ENCODE measurements around the gene MAP2K7.
"Not testable (repeated sequence)": the region's sequence is repeated elsewhere in the genome, so short reads cannot be mapped to it uniquely, and the experiment has no call there.

The MAP2K7 gene

GRCh38 chr19:7908078-7908699 is 4.5 kb downstream of the MAP2K7 start:
- no peak for DNase-seq (ENCODE audit: low spot score)

- DNase-seq (ENCODE audit: low spot score): no peak
These were observed 5.2 kb downstream of the MAP2K7 start for GRCh38 chr19:7908742-7909461.

- DNase-seq (ENCODE audit: low spot score): no peak
These were observed 5.9 kb downstream of the MAP2K7 start for GRCh38 chr19:7909471-7910067.

- DNase-seq (ENCODE audit: low spot score): no peak
These were observed 6.9 kb downstream of the MAP2K7 start for GRCh38 chr19:7910321-7911161.

GRCh38 chr19:7911508-7912143 is 7.9 kb downstream of the MAP2K7 start:
- DNase-seq (ENCODE audit: low spot score): no peak

GRCh38 chr19:7912144-7912696 is 8.5 kb downstream of the MAP2K7 start:
- DNase-seq (ENCODE audit: low spot score): no peak

- DNase-seq (ENCODE audit: low spot score): no peak
These were observed 9.3 kb downstream of the MAP2K7 start for GRCh38 chr19:7912697-7913564.

GRCh38 chr19:7913652-7914051 is 10.0 kb downstream of the MAP2K7 start:
- DNase-seq (ENCODE audit: low spot score): no peak

- DNase-seq (ENCODE audit: low spot score): no peak
These were observed 10.4 kb downstream of the MAP2K7 start for GRCh38 chr19:7914099-7914498.

- no peak for DNase-seq (ENCODE audit: low spot score)
These were observed 10.9 kb downstream of the MAP2K7 start, which contains the start of gene TGFBR3L for GRCh38 chr19:7914598-7915045. Gene TGFBR3L, plus strand, starts transcription at chr19:7914830.

GRCh38 chr19:7915250-7916102 is 11.8 kb downstream of the MAP2K7 start:
- no peak for DNase-seq (ENCODE audit: low spot score)

GRCh38 chr19:7916103-7916954 is 12.7 kb downstream of the MAP2K7 start:
- DNase-seq (ENCODE audit: low spot score): no peak

- DNase-seq (ENCODE audit: low spot score): no peak
These were observed 13.2 kb downstream of the MAP2K7 start for GRCh38 chr19:7916955-7917266.

GRCh38 chr19:7917267-7918061 is 13.8 kb downstream of the MAP2K7 start:
- DNase-seq (ENCODE audit: low spot score): no peak

GRCh38 chr19:7918062-7918614 is 14.5 kb downstream of the MAP2K7 start:
- not testable (repeated sequence) for DNase-seq (ENCODE audit: low spot score)

- no peak for DNase-seq (ENCODE audit: low spot score)
These were observed 15.1 kb downstream of the MAP2K7 start for GRCh38 chr19:7918615-7919421.

Data from left forelimb (tissue), 1 donor.